Endothelial cell of umbilical vein (primary cell): Measurements from ENCODE around the gene ADSL. TPM values are rescaled to one million over a fixed set of nuclear protein-coding genes. Genes with fewer than 3 reads are reported as not detected.

Experiments used
- BruUV-seq: library from RNA; stranded (reverse); fragments of 400-500 nt; replicated peaks from 2 replicates; lab custom pipeline; 2021; lab: Mats Ljungman, UMichigan
- CTCF ChIA-PET: fragments of 300-600, 350-600 bp; sonication (Branson Sonifier 250); formaldehyde crosslinking; loops from one replicate; lab custom pipeline; 2021; ENCODE audit warnings: antibody characterized with exemption, inconsistent platforms; lab: Charles Lee
- POLR2A ChIA-PET: fragments of 300-600, 350-600 bp; sonication (Branson Sonifier 250); formaldehyde crosslinking; loops from one replicate; lab custom pipeline; 2021; ENCODE audit warnings: antibody characterized with exemption, inconsistent platforms; lab: Charles Lee
- DNase-seq: peaks from one replicate; pipeline ENCODE4 v3.0.0-alpha.2; 2011; ENCODE audit warnings: low read depth, low spot score
- FAIRE-seq: peaks from 2 replicates; lab custom pipeline; 2011; peaks lifted over from hg19 to GRCh38; lab: Jason Lieb, UNC
- H2AFZ ChIP-seq: 2 replicates; pipeline ENCODE4 v1.6.0; 2012; ENCODE audit warnings: low read depth, low read length, control low read depth, inconsistent platforms
- H3K27ac ChIP-seq: 2 replicates; pipeline ENCODE4 v1.5.1; 2011; ENCODE audit warnings: low read depth, mild to moderate bottlenecking, control low read depth, low read length, moderate library complexity; ENCODE audit not compliant: insufficient read depth
- H3K27me3 ChIP-seq, 2 experiments: 2 replicates each; pipeline versions ENCODE4 v1.6.0 to v1.6.1; 2011; ENCODE audit warnings: low read length in 2 of 2, mixed read lengths in 1 of 2; ENCODE audit not compliant: control insufficient read depth in 2 of 2, insufficient read depth in 2 of 2
- H3K36me3 ChIP-seq, 2 experiments: 2 replicates in 1 of 2; 3 replicates in 1 of 2; pipeline ENCODE4 v1.5.1; 2011; ENCODE audit warnings: low read length in 2 of 2, mild to moderate bottlenecking in 1 of 2, moderate library complexity in 1 of 2; ENCODE audit not compliant: control insufficient read depth in 2 of 2, insufficient read depth in 2 of 2; ENCODE audit errors: extremely low read depth in 1 of 2
- H3K4me1 ChIP-seq: 3 replicates; pipeline ENCODE4 v1.5.1; 2011; ENCODE audit warnings: mild to moderate bottlenecking, low read length; ENCODE audit not compliant: control insufficient read depth, insufficient read depth; ENCODE audit errors: extremely low read depth
- H3K4me2 ChIP-seq: 2 replicates; pipeline ENCODE4 v1.6.1; 2011; ENCODE audit warnings: low read length, control low read depth, mixed read lengths; ENCODE audit not compliant: insufficient read depth
- H3K4me3 ChIP-seq, 3 experiments: fragments of 200-600 bp in 1 of 3; sonication (generic), shearing (Covaris generic) in 1 of 3; replicated peaks in 1 of 3; 2 replicates each; pipeline ENCODE4 v1.5.1; 2011 to 2016; ENCODE audit warnings: control low read depth in 3 of 3, low read length in 3 of 3, mild to moderate bottlenecking in 2 of 3, inconsistent platforms in 1 of 3, low read depth in 1 of 3, moderate library complexity in 1 of 3; ENCODE audit not compliant: insufficient read depth in 1 of 3
- H3K79me2 ChIP-seq: 2 replicates; pipeline ENCODE4 v1.6.0; 2012; ENCODE audit warnings: low read length, inconsistent platforms; ENCODE audit not compliant: control insufficient read depth, insufficient read depth
- H3K9ac ChIP-seq: replicated peaks from 2 replicates; pipeline ENCODE3; 2011; ENCODE audit warnings: low read length, control low read depth; ENCODE audit not compliant: insufficient read depth; ENCODE audit errors: extremely low read depth
- H3K9me1 ChIP-seq: replicated peaks from 3 replicates; pipeline ENCODE4 v1.6.0; 2011; ENCODE audit warnings: mild to moderate bottlenecking, low read length; ENCODE audit not compliant: control insufficient read depth, insufficient read depth; ENCODE audit errors: extremely low read depth
- H3K9me3 ChIP-seq: replicated peaks from 2 replicates; pipeline ENCODE4 v1.5.1; 2012; ENCODE audit warnings: low read length, inconsistent platforms; ENCODE audit not compliant: control insufficient read depth, insufficient read depth
- H4K20me1 ChIP-seq: replicated peaks from 2 replicates; pipeline ENCODE3; 2011; ENCODE audit warnings: mild to moderate bottlenecking, low read length; ENCODE audit not compliant: control insufficient read depth, insufficient read depth; ENCODE audit errors: extremely low read depth
- GATA2 ChIP-seq: IDR thresholded peaks from 2 replicates; pipeline ENCODE4 v1.7.0; 2011; ENCODE audit warnings: low read depth, mild to moderate bottlenecking, moderate library complexity, mixed read lengths, low read length; ENCODE audit not compliant: insufficient read length, insufficient read depth
- JUN ChIP-seq: IDR thresholded peaks from 2 replicates; pipeline ENCODE4 v1.6.1; 2011; ENCODE audit warnings: borderline replicate concordance, low read depth; ENCODE audit not compliant: insufficient read length, insufficient read depth
- dilution Hi-C: fragments of 300-500 bp; cut with MboI; formaldehyde crosslinking; loops from one replicate; pipeline ENCODE4 v1.15.0; 2019; ENCODE audit warnings: low sequenced_read_pairs; ENCODE audit not compliant: extremely low pct_ligation_motif_present
- intact Hi-C: fragments of 100-400 bp; cut with micrococcal nuclease; formaldehyde crosslinking; loops from one replicate; pipeline ENCODE4 v1.10.0; 2022
- polyA plus RNA-seq, 4 experiments: library from polyadenylated mRNA; depleted of rRNA in 3 of 4; stranded (reverse) in 3 of 4; unstranded in 1 of 4; fragments of >200 nt; gene quantifications; 2 replicates each; pipeline versions ENCODE4 v1.2.1 to v1.2.3, GENCODE V29; 2011 to 2012; ENCODE audit warnings: missing spikeins in 1 of 4
- total RNA-seq: library from RNA; stranded (reverse); gene quantifications from 2 replicates; pipeline ENCODE4 v1.2.3, GENCODE V29; 2021
- TF ChIP-seq, protein P1 (sequence below): IDR thresholded peaks from 2 replicates; pipeline ENCODE4 v1.6.1; 2011; ENCODE audit not compliant: insufficient read depth, insufficient read length
- TF ChIP-seq, protein P2 (sequence below), 2 donors: IDR thresholded peaks; 1 replicate in 1 of 2; 2 replicates in 1 of 2; pipeline ENCODE4 v1.5.1; 2011; ENCODE audit warnings: low read length in 2 of 2, mild to moderate bottlenecking in 2 of 2, moderate library complexity in 2 of 2, control low read depth in 1 of 2, inconsistent platforms in 1 of 2, low read depth in 1 of 2; ENCODE audit not compliant: insufficient read depth in 1 of 2; ENCODE audit errors: extremely low read depth in 1 of 2

The ADSL gene
- total and polyA plus RNA-seq, 2 donors (not counting 3 experiments of a cell fraction or from before 2014, with no cell fraction given): 103 to 141 TPM

DNA sequence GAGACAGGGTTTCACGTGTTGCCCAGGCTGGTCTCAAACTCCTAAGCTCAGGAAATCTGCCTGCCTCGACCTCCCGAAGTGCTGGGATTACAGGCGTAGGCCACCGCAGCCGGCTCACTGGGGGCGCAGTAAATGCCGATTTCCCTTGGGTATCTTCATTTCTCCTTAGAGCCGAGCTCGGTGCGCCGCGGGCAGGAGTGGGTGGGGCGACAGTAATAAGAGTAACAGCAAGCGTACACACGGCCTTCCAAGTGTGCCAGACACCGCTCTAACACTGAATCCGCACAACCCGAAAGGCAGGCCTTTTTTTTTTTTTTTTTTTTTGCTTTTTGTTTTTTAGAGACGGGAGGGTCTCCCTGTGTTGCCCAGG, 500 bp upstream of the ADSL start:
- dilution Hi-C loops: no loop called here
- POLR2A ChIA-PET: interaction anchor here (1.0 kb wide), 1 partner anchor 302 kb away, joined by 3 read pairs; no protein-coding TSS in a partner anchor
- H3K36me3 ChIP-seq: peaks cover 2 to 4% of the 10 kb centered on the region in 2 experiments

More for the DNA sequence above, 500 bp upstream of the ADSL start:
- Histone ChIP-seq H3K9me1 (no peaks in the 10 kb centered on the region), H4K20me1 (no peaks in the 10 kb centered on the region), H3K79me2 (peaks cover 36% of the 10 kb centered on the region), H3K4me1 (peaks cover 16% of the 10 kb centered on the region), H3K9ac (peak overlapping the region; percentile 80), H3K27me3 (no peaks in the 10 kb centered on the region), H2AFZ (peak overlapping the region; percentile 93), H3K9me3 (no peaks in the 10 kb centered on the region), H3K27ac (peak overlapping the region; percentile 51), H3K4me2 (peak overlapping the region; percentile 91), H3K4me3 (peak overlapping the region; percentile 76 to 98 (median 90))
- BruUV-seq: TSS peak; percentile 94
- no peak for DNase-seq
- CTCF ChIA-PET: interaction anchor here (0.8 to 4.0 kb wide), 7 partner anchors 11 to 811 kb away, joined by 3 to 33 read pairs (median 4); partner anchors contain the start of gene TNRC6B
- intact Hi-C loops: loop anchor here (1.0 to 5.0 kb wide), 6 partner anchors 68 to 813 kb away; partner anchors contain the start of genes RPS19BP1 and TNRC6B
- TF ChIP-seq JUN (no peak), GATA2 (no peak)
- TF ChIP-seq, protein P1, sequence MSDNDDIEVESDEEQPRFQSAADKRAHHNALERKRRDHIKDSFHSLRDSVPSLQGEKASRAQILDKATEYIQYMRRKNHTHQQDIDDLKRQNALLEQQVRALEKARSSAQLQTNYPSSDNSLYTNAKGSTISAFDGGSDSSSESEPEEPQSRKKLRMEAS: no peak
- TF ChIP-seq, protein P2, sequence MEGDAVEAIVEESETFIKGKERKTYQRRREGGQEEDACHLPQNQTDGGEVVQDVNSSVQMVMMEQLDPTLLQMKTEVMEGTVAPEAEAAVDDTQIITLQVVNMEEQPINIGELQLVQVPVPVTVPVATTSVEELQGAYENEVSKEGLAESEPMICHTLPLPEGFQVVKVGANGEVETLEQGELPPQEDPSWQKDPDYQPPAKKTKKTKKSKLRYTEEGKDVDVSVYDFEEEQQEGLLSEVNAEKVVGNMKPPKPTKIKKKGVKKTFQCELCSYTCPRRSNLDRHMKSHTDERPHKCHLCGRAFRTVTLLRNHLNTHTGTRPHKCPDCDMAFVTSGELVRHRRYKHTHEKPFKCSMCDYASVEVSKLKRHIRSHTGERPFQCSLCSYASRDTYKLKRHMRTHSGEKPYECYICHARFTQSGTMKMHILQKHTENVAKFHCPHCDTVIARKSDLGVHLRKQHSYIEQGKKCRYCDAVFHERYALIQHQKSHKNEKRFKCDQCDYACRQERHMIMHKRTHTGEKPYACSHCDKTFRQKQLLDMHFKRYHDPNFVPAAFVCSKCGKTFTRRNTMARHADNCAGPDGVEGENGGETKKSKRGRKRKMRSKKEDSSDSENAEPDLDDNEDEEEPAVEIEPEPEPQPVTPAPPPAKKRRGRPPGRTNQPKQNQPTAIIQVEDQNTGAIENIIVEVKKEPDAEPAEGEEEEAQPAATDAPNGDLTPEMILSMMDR (IDR thresholded peaks at IDR 0.05; ENCODE audit: extremely low read depth in 1 of 2, insufficient read depth in 1 of 2, low read depth in 1 of 2, low read length in 2 of 2): no peak
- FAIRE-seq: no peak
